Measurements from ENCODE around the gene RPS27.

DNA sequence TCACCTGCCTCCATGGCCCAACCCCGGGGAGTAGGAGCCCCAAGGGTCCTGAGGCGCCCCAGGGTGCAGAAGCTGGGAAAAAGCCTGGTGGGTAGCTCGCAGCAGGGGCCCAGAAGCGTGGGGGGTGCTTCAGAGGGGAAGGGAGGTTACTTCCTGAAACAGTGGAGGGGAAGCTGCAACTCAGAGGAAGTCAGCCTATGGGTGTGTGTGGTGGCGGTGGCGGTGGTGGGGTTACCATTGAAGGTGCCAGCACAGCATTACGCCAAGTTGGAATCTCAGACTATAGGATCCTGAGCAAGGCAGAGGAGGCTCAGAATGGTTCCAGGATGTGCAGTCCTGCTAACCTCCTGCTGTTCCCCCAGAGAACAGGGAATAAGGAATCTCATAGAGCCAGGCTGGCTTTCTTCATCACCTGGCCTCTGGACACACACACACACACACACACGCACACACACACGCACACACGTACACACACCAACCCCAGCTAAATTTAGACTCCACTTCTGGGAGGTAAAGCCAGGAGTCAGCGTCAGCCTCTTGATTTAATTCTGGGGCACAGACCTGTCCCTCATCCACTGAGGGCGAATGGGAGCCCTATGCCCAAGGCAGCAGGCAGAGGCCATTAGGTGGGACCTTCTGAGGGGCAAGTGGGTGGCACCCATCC lies 45.3 kb upstream of the RPS27 start:
- TF ChIP-seq, protein P1, sequence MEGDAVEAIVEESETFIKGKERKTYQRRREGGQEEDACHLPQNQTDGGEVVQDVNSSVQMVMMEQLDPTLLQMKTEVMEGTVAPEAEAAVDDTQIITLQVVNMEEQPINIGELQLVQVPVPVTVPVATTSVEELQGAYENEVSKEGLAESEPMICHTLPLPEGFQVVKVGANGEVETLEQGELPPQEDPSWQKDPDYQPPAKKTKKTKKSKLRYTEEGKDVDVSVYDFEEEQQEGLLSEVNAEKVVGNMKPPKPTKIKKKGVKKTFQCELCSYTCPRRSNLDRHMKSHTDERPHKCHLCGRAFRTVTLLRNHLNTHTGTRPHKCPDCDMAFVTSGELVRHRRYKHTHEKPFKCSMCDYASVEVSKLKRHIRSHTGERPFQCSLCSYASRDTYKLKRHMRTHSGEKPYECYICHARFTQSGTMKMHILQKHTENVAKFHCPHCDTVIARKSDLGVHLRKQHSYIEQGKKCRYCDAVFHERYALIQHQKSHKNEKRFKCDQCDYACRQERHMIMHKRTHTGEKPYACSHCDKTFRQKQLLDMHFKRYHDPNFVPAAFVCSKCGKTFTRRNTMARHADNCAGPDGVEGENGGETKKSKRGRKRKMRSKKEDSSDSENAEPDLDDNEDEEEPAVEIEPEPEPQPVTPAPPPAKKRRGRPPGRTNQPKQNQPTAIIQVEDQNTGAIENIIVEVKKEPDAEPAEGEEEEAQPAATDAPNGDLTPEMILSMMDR (IDR thresholded peaks at IDR 0.05; ENCODE audit: poor library complexity, severe bottlenecking), result no peak
- TF ChIP-seq EZH2 (IDR thresholded peaks at IDR 0.05; ENCODE audit: borderline replicate concordance, insufficient read depth, low read length, poor library complexity, severe bottlenecking), result no peak

Measured in neural cell (in vitro differentiated cells).